ENCODE measurements around the gene TMOD1. TPM values are rescaled to one million over a fixed set of nuclear protein-coding genes. Genes with fewer than 3 reads are reported as not detected.

The TMOD1 gene
- total and polyA plus RNA-seq, 10 of the 15 experiments (the other 5 are each of a cell fraction or from before 2014, with no cell fraction given), result 4.0 to 44.1 (median 15.4) TPM

- TF ChIP-seq ZNF622 (IDR thresholded peaks at IDR 0.05) (no peak), ATF2 (IDR thresholded peaks at IDR 0.05; ENCODE audit: low read length) (no peak), PAX5 (IDR thresholded peaks at IDR 0.05; ENCODE audit: borderline replicate concordance, low read depth, low read length) (no peak), NKRF (conservative IDR thresholded peaks at IDR 0.05) (no peak), MTA2 (IDR thresholded peaks at IDR 0.05; ENCODE audit: low read depth) (peak; percentile 81), KAT2A (conservative IDR thresholded peaks at IDR 0.05; ENCODE audit: control insufficient read depth, low read depth, low read length) (no peak), BCLAF1 (IDR thresholded peaks at IDR 0.05) (no peak), USF2 (IDR thresholded peaks at IDR 0.05; ENCODE audit: borderline replicate concordance, low read depth, low read length) (no peak), SRF (IDR thresholded peaks at IDR 0.05; ENCODE audit: low read depth in 2 of 2, low read length in 2 of 2) (no peak), RFX5 (IDR thresholded peaks at IDR 0.05; ENCODE audit: low read depth, low read length) (no peak), IRF5 (IDR thresholded peaks at IDR 0.05; ENCODE audit: borderline replicate concordance) (no peak), HSF1 (IDR thresholded peaks at IDR 0.05; ENCODE audit: low read depth, low read length) (no peak), POU2F2 (IDR thresholded peaks at IDR 0.05; ENCODE audit: borderline replicate concordance, low read depth, low read length) (no peak), STAT1 (conservative IDR thresholded peaks at IDR 0.05) (no peak), NBN (IDR thresholded peaks at IDR 0.05) (no peak), MLLT1 (IDR thresholded peaks at IDR 0.05) (no peak), MEF2A (IDR thresholded peaks at IDR 0.05; ENCODE audit: insufficient read depth, low read depth, low read length) (0 out of 2 replicates have a peak, but pooled peaks have one; percentile 7)
Measured at GRCh38 chr9:97527626-97528528, 26.4 kb downstream of the TMOD1 start (continued).
